OCI-LY3 (cell line): ENCODE data around the gene KRTAP13-2.

Experiments
- H2AFZ ChIP-seq: fragments of 200-600, 300-600 bp; shearing (Covaris generic); 2 replicates; pipeline ENCODE4 v1.6.0; 2014; ENCODE audit warnings: antibody characterized with exemption, low read depth, low read length
- H3K27ac ChIP-seq: fragments of 200-600, 300-600 bp; sonication (generic); 2 replicates; pipeline ENCODE4 v1.5.1; 2014; ENCODE audit warnings: mild to moderate bottlenecking, low read length, moderate library complexity, mixed read lengths
- H3K27me3 ChIP-seq: fragments of 200-600, 300-600 bp; sonication (generic); 2 replicates; pipeline ENCODE4 v1.6.1; 2014; ENCODE audit warnings: low read depth, low read length, mixed read lengths
- H3K36me3 ChIP-seq: fragments of 200-600, 300-600 bp; sonication (generic); replicated peaks from 2 replicates; pipeline ENCODE3; 2014; ENCODE audit warnings: low read depth, low read length, mixed read lengths
- H3K4me1 ChIP-seq: fragments of 300-600, 200-600 bp; sonication (generic); 2 replicates; pipeline ENCODE4 v1.6.1; 2014; ENCODE audit warnings: low read length, mixed read lengths
- H3K4me2 ChIP-seq: fragments of 200-600, 300-600 bp; sonication (generic); 2 replicates; pipeline ENCODE4 v1.6.1; 2014; ENCODE audit warnings: low read length, mixed read lengths
- H3K4me3 ChIP-seq: fragments of 300-600, 200-600 bp; sonication (generic); 2 replicates; pipeline ENCODE4 v1.5.1; 2014; ENCODE audit warnings: antibody characterized with exemption, mild to moderate bottlenecking, low read length, moderate library complexity
- H3K79me2 ChIP-seq: fragments of 300-600, 200-600 bp; shearing (Covaris generic); 2 replicates; pipeline ENCODE4 v1.6.1; 2014; ENCODE audit warnings: mild to moderate bottlenecking, low read length, mixed read lengths
- H3K9ac ChIP-seq: fragments of 300-600, 200-600 bp; shearing (Covaris generic); 2 replicates; pipeline ENCODE4 v1.6.0; 2014; ENCODE audit warnings: mild to moderate bottlenecking, low read length, moderate library complexity
- H3K9me3 ChIP-seq: fragments of 200-600, 300-600 bp; shearing (Covaris generic); 2 replicates; pipeline ENCODE4 v1.6.1; 2014; ENCODE audit warnings: low read length, mixed read lengths; ENCODE audit not compliant: insufficient read depth
- H4K20me1 ChIP-seq: fragments of 200-600, 300-600 bp; sonication (generic); 2 replicates; pipeline ENCODE4 v1.6.1; 2016; ENCODE audit warnings: low read length, mixed read lengths; ENCODE audit not compliant: insufficient read depth
- CTCF ChIP-seq: fragments of 200-600, 300-600 bp; sonication (generic); IDR thresholded peaks from 2 replicates; pipeline ENCODE4 v1.5.1; 2014; ENCODE audit warnings: antibody characterized with exemption, low read length, low read depth
- EZH2phosphoT487 ChIP-seq: fragments of 200-600 bp; shearing (Covaris generic); IDR thresholded peaks from 2 replicates; pipeline ENCODE4 v1.6.1; 2018; ENCODE audit warnings: antibody characterized with exemption, mixed run types, low read depth

The KRTAP13-2 gene

GRCh38 chr21:30326390-30326789, 45.7 kb downstream of the KRTAP13-2 start:
- Histone ChIP-seq H4K20me1 (no peaks in the 10 kb centered on the region), H2AFZ (no peak overlapping the region), H3K27me3 (no peaks in the 10 kb centered on the region), H3K9ac (no peak overlapping the region), H3K36me3 (no peaks in the 10 kb centered on the region), H3K9me3 (no peaks in the 10 kb centered on the region), H3K27ac (no peak overlapping the region), H3K4me2 (no peak overlapping the region), H3K79me2 (no peaks in the 10 kb centered on the region), H3K4me1 (peaks cover 5% of the 10 kb centered on the region; the same call in 1 of the 2 replicates), H3K4me3 (no peak overlapping the region)
- TF ChIP-seq EZH2phosphoT487 = no peak
- no peak for TF ChIP-seq CTCF
